ENCODE measurements around the gene NCK1. TPM values are rescaled to one million over a fixed set of nuclear protein-coding genes. Genes with fewer than 3 reads are reported as not detected.
"Not testable (repeated sequence)": the region's sequence is repeated elsewhere in the genome, so short reads cannot be mapped to it uniquely, and the experiment has no call there.

The NCK1 gene
- total RNA-seq, 1 donor from 2014 or later, result 28.4 TPM

DNA sequence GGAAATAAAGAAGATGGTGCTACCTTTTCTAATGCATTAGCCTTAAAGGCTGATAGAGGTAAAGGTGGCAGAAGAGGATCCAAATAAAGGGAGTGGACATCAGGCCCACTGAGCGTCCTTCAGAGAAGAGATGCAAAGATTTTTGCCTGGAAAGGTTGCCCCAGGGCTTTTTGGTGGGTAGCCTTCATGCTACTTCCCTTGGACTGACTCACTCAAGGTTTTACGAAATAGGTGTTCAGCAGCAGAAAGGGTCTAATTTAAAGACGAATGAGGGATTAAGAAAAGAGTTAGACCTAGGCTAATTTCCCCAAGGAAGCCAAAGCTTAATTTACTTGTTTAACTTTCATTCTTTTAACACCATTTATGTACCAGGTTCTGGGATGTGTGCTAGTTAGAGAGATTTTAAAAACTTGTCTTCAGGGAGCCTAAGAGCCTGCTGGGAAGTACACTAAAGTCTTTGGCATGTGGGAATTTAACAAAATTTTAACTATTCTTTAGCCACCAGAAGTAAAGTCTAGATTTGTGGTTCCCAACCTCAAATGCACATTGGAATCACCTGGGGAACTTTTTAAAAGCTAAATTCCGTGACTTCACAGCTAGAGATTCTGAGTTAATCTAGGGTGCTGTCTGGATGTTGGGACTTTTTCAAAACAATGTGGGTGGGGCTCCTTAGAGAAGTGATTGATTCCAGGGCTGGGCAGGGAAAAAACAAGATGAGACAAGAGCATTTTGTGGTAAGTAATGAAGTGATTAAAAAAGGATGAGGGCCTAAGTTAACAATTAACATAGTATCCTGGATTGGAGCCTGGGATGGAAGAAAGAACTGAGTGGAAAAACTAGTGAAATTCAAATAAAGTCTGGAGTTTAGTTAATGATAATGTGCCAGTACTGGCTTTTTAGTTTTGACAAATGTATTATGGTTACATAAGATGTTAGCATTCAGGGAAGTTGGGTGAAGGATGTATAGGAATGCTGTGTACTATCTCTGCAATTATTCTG lies 99.1 kb downstream of the NCK1 start:
- Mint-ChIP-seq H3K4me1 (ENCODE audit: low read depth, unreplicated experiment) (no peaks in the 10 kb centered on the region), H3K9me3 (ENCODE audit: unreplicated experiment) (no peaks in the 10 kb centered on the region), H3K4me3 (ENCODE audit: unreplicated experiment) (no peak overlapping the region), H3K27me3 (ENCODE audit: unreplicated experiment) (no peaks in the 10 kb centered on the region), H3K27ac (ENCODE audit: unreplicated experiment) (no peak overlapping the region), H3K36me3 (ENCODE audit: unreplicated experiment) (no peaks in the 10 kb centered on the region)
- TF ChIP-seq, protein P1, sequence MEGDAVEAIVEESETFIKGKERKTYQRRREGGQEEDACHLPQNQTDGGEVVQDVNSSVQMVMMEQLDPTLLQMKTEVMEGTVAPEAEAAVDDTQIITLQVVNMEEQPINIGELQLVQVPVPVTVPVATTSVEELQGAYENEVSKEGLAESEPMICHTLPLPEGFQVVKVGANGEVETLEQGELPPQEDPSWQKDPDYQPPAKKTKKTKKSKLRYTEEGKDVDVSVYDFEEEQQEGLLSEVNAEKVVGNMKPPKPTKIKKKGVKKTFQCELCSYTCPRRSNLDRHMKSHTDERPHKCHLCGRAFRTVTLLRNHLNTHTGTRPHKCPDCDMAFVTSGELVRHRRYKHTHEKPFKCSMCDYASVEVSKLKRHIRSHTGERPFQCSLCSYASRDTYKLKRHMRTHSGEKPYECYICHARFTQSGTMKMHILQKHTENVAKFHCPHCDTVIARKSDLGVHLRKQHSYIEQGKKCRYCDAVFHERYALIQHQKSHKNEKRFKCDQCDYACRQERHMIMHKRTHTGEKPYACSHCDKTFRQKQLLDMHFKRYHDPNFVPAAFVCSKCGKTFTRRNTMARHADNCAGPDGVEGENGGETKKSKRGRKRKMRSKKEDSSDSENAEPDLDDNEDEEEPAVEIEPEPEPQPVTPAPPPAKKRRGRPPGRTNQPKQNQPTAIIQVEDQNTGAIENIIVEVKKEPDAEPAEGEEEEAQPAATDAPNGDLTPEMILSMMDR (IDR thresholded peaks at IDR 0.05; ENCODE audit: partially characterized antibody, unreplicated experiment), result no peak
- no peak for DNase-seq

- no peaks in the 10 kb centered on the region for H3K27me3 Mint-ChIP-seq (ENCODE audit: unreplicated experiment)
- H3K27ac Mint-ChIP-seq (ENCODE audit: unreplicated experiment), result no peak overlapping the region
- no peak overlapping the region for H3K4me3 Mint-ChIP-seq (ENCODE audit: unreplicated experiment)
- DNase-seq, result no peak
- no peaks in the 10 kb centered on the region for H3K9me3 Mint-ChIP-seq (ENCODE audit: unreplicated experiment)
- TF ChIP-seq, protein P1 (IDR thresholded peaks at IDR 0.05; ENCODE audit: partially characterized antibody, unreplicated experiment), result no peak
- H3K4me1 Mint-ChIP-seq (ENCODE audit: low read depth, unreplicated experiment), result no peaks in the 10 kb centered on the region
- H3K36me3 Mint-ChIP-seq (ENCODE audit: unreplicated experiment), result no peaks in the 10 kb centered on the region
Observed at GRCh38 chr3:136962927-136963326, 100.9 kb downstream of the NCK1 start.

DNA sequence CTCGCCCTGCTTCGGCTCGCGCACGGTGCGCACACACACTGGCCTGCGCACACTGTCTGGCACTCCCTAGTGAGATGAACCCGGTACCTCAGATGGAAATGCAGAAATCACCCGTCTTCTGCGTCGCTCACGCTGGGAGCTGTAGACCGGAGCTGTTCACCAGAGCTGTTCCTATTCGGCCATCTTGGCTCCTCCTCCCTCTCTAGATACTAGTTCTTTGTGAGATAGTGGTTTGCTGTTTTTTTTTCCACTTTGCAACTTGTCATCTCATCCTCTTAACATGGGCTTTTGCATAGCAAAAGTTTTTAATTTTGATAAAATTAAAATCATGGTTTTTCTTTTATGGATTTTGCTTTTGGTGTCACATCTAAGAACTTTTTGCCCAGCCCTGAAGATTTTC lies 107.5 kb downstream of the NCK1 start:
- Mint-ChIP-seq H3K36me3 (ENCODE audit: unreplicated experiment) (peaks cover 31% of the 10 kb centered on the region), H3K9me3 (ENCODE audit: unreplicated experiment) (peaks cover 12% of the 10 kb centered on the region)
- not testable (repeated sequence) for H3K27ac Mint-ChIP-seq (ENCODE audit: unreplicated experiment); DNase-seq; H3K4me3 Mint-ChIP-seq (ENCODE audit: unreplicated experiment); H3K4me1 Mint-ChIP-seq (ENCODE audit: low read depth, unreplicated experiment); H3K27me3 Mint-ChIP-seq (ENCODE audit: unreplicated experiment)

DNA sequence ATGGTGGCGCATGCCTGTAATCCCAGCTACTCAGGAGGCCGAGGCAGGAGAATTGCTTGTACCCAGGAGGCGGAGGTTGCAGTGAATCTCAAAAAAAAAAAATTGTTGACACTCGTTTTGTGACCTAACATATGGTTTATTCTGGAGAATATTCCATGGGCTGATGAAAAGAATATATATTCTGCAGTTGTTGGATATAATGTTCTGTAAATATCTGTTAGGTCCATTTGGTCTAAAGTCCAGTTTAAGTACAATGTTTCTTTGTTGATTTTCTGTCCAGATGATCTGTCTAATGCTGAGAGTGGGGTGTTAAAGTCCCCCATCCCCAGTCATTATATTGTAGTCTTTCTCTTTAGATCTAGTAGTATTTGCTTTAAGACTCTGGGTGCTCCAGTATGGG lies 111.3 kb downstream of the NCK1 start:
- H3K4me3 Mint-ChIP-seq (ENCODE audit: unreplicated experiment), result no peak overlapping the region
- peaks cover 12% of the 10 kb centered on the region for H3K9me3 Mint-ChIP-seq (ENCODE audit: unreplicated experiment)
- TF ChIP-seq, protein P1 (IDR thresholded peaks at IDR 0.05; ENCODE audit: partially characterized antibody, unreplicated experiment), result no peak
- DNase-seq, result no peak
- peaks cover 42% of the 10 kb centered on the region for H3K36me3 Mint-ChIP-seq (ENCODE audit: unreplicated experiment)
- no peaks in the 10 kb centered on the region for H3K27me3 Mint-ChIP-seq (ENCODE audit: unreplicated experiment)
- no peak overlapping the region for H3K27ac Mint-ChIP-seq (ENCODE audit: unreplicated experiment)
- H3K4me1 Mint-ChIP-seq (ENCODE audit: low read depth, unreplicated experiment), result no peaks in the 10 kb centered on the region

DNA sequence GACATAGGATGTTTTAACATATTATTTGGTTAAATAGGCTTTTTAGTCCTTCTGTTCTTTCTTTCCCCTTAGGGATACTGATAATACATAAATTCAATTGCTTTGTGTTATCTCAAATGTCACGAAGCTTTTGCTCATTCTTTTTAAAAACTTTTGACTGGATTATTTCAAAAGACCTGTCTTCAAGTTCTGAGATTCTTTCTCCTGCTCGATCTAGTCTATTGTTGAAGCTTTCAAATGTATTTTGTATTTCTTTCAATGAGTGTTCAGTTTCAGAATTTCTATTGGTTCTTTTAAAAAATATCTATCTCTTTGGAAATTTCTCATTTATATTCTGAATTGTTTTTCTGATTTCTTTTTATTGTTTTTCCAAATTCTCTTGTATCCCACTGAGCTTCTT lies 112.7 kb downstream of the NCK1 start:
- Mint-ChIP-seq H3K4me1 (ENCODE audit: low read depth, unreplicated experiment) (no peaks in the 10 kb centered on the region), H3K36me3 (ENCODE audit: unreplicated experiment) (peaks cover 42% of the 10 kb centered on the region), H3K9me3 (ENCODE audit: unreplicated experiment) (peaks cover 10% of the 10 kb centered on the region), H3K27me3 (ENCODE audit: unreplicated experiment) (no peaks in the 10 kb centered on the region), H3K4me3 (ENCODE audit: unreplicated experiment) (no peak overlapping the region), H3K27ac (ENCODE audit: unreplicated experiment) (no peak overlapping the region)
- TF ChIP-seq, protein P1 (IDR thresholded peaks at IDR 0.05; ENCODE audit: partially characterized antibody, unreplicated experiment), result no peak
- DNase-seq, result no peak
